HG02571 (cell line): Measurements from ENCODE around the gene NR2F1.

Experiments
- ATAC-seq: cut with Tn5 transposase; IDR thresholded peaks from one replicate; pipeline ENCODE4 v1.9.1; 2021; ENCODE audit warnings: mild to moderate bottlenecking, moderate library complexity; ENCODE audit not compliant: unreplicated experiment

The NR2F1 gene

DNA sequence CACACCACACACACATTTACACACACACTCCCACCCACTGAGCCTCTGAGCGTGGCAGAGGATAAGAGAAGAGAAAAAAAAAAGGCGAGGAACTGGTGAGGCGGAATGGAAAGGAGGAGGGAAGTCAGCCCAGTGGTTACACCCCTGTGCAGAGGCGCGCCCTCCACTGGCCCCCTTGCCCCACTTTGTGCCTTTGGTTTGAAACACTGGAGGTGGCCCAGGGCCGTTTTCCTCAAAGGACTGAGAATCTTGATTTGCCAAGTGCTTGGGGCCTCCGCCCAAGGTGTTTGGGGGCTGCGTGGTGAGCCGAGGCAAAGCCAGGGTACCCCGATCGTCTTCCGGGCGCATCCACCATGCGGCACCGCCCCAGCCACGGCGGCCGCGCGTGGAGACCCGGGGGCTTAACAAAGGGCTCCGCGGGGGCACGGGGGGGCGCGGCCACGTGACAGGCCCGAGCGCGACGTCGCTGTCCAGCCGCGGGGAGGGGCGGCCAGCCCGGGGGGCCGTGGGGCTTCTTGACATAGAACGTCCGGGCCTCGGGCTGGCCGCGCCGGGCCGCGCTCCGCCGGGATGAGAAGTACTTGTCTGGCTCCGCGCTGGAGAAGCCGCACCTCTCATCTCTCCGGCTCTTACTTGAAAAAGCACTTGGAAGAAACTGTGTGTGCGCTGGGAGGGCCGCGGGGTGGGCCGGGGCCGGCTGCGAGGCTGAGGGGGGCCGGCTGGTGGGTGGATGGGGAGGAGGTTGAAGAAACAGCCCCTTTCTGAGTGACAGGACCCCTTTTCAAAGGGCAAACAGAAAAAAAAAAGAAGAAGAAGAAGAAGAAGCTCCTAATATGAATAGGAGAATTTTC is 21.0 kb downstream of the NR2F1 start:
- no peak for ATAC-seq

DNA sequence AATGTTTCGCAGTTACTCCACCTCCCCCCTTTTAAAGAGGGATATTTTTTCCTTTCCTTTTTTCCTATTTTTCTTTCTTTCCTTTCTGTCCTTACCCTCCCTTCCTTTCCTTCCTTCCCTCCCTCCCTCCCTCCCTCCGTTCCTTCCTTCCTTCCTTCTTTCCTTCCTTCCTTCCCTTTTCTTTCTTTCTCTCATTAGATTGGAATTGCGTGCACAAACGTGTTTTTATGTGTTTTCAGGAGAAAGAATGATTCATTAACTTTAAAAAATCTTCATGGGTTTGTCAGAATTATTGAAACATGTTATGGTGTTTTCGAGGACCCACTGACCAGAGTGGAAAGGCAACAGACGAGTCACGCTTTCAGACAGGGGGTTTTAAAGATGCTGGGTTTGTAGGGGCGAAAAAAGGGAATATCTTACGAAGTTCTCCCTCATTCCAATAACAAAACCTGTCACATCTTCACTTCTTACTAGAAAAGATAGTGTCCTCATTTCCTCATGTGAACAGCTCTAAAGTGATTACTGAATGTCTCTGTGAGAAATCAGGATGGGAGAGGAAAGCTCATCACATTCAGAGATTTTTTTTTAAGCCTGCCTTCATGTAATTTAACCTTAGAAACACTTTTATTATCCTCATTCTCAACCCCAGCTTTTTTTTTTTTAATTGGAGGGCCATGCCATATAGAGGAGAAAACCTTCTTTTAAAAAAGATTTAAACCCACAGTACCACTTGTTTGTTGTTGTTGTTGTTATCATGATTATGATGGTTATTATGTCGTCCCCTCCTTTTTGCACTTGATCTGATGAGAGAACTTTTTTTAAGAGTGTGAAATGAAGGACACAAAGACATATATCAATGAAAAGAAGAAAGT is 21.9 kb downstream of the NR2F1 start:
- ATAC-seq: no peak

DNA sequence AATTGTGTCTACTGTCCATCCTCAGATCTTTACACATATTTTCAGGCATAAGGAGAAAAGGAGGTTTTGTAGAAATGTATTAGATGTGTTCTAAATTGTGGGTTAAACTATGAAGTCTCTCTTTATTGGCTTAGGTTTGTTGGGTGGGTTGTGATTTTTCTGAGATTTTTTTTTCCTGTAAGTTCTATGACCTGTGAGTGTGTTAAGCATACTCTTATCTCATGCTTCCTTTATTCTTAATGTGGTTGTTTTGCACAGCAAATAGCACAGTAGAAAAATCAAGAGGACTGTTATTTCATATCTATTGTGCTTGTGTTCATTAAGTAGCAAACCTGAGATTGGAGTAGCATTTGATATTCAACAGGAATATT is 23.3 kb downstream of the NR2F1 start:
- no peak for ATAC-seq

DNA sequence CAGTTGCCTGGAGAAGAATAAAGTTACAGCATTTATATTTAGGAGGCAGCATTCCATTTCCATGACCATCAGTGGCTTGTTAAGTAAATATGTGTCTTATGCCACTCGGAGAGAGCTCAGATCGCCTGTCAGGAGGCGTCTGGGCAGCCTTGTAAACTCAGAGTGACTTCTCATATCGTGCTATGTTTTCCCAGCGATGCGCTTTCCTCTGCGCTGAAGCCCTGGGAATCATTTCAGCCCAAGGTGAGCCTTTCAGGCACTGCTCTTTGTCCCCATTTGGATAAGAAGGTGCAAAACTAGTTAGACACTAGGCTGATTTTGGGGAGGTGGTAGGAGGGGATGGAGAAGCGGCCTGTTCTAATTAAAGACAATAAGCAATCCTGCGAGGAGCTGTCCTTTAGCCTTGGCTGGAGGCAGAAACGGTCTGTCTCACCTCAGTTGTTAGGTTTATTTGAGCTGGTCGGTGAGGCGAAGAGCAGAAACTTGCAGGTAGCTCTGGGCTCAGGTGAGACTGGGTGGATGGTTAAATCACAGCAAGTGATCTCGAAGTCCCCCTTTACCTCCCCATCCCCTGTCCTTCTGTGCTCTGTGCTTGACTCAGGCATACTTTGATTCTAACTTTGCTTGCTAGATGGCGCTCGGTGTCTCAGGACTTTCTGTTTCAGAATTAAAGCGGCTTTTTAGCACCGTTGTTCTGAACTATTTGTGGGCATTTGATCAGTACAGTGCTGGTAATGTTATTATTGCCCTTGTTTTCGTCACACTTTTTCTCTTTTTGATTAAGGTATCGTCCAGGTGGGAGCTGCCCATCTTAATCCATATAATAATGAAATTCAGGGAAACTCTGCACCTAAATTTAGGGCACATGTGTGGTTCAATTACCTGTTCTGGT is 24.6 kb downstream of the NR2F1 start:
- ATAC-seq: peak; percentile 90

DNA sequence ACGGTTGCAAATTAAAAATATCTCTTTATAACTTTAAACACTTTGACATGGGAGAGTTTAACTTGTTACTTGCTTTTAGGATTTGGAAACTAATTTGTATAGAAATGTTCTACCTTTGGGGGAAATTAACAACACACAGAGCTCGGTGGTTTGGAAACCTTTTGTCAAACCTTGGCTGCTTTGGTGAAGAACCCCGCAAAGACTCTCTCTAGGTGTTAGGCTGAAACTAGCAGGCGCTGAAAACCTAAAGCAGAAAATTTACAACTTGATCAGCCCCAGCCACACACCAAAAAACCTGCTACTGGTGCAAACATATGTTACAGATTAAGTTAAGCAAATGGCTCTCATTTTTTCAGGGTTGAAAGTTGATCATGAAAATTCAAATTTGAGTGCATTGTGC is 25.8 kb downstream of the NR2F1 start:
- no peak for ATAC-seq

DNA sequence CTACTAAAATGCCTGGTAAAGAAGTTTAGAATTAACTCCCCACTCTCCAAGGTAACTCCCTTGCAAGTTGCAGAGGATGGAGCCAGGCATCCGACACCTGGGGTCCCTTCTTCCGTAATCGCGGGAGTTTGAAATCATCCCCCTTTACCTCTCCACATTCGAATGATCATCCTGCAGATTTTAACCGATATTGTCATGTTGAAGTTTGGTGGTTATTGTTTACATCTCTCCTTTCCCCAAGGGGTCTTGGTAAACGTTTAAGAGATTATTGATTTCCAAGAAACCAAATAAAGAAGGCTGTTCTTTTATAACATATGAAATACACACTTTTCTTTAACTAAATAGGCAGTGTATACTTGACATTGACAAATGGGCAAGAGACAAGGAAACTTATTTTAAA is 26.7 kb downstream of the NR2F1 start:
- no peak for ATAC-seq

DNA sequence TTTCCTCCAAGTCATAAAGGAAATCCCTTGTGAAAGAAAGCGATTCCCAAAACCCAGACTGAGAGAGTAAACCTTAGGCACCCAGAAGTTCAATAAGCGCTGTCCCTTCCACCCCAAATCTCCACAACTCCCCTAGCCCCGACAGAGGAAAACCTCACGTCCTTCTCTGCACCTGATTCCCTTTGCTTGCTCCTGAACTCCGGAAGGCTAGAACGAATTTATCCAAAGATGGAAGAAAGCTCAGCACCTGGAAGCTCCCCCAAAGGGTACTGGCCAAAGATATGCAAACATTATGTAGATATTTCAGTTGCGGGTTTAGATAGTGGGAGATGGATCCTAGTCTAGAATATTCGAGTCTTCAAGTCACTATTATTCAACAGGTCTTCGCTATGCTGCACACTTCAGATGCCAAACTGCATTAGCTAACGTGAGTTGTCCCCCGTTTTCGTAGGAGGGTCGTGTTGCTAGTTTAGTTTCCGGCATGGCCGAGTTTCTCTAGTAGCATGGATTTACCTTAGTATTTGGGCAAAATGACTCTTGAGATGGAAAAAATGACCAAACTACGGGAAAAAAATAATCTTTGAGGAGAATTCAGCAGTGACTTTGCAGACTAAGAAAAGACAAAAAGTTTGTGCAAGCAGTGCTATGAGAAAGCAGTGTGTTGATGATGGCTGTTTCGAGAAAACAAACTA is 27.7 kb downstream of the NR2F1 start:
- no peak for ATAC-seq

DNA sequence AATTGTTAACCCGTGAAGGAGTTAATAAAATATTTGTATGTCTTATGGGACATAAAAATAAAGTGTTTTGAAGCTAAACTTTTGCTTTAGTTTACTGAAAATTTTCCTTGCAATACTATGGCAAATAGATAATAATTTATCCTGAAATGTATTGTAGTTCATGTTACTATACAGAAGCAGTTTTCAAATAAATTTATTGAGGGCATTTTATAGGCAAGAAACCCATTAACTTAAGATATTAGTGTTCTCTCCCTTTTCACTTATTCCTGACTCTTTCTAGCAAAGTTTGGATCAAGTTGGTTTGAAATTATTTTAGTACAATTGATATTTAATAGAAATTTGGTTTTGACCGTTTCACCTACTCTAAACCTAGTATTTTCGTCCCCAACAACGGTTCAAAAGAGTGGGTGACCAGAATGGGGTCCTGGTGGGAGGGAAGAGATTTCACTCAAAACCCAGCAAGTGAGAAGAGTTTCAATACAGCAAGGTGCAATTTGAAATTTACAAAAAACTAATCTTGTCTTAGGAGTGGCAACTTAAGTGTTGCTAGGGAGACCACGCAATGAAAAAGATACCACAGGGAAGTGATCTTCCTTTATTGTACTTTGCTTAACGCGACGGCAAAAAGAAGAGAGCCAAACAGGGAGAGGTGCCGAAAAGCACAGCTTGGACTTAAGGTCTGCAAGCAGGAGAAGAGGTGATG is 28.4 kb downstream of the NR2F1 start:
- no peak for ATAC-seq

DNA sequence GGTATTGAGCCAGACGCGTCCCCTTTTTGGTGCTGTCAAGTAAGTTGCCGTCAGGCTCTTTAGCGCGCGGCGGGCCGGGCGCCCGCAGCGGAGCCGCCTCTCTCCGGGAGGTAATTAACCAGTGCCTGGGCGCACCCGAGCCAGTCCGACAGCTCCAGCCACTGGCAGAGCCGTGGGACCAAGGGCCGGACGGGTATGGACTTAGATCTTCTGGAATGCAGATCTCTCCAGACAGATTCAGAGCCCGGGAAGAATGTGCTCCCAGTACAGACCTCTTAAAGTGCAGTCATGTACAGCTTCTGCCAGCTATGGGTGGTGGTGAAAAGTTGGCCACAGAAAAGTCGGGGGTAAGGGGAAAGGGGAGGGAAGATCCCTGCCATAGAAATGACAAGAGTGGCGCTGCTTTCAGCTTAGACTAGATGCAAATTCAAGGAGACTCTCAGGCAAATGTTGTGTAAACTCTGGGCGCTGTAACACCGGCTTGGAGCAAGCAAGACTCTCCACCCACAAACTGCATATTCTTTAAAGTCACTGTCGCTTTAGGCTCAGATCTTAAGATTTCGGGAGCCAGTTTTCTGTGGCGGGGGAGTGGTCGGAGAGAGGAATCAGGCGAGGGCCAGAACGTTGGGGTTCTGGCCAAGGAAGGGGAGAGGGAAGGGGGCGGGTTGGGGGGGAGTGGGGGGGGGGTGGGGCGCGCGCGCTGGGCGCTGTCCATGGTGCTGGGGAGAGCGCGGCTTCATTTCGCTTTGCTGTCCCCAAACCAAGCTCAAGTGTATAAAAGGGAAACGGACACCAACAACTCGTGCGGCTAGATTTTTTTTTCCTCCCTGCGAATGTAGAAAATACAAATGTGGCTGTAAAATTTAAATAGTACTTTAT is 29.2 kb downstream of the NR2F1 start:
- no peak for ATAC-seq

DNA sequence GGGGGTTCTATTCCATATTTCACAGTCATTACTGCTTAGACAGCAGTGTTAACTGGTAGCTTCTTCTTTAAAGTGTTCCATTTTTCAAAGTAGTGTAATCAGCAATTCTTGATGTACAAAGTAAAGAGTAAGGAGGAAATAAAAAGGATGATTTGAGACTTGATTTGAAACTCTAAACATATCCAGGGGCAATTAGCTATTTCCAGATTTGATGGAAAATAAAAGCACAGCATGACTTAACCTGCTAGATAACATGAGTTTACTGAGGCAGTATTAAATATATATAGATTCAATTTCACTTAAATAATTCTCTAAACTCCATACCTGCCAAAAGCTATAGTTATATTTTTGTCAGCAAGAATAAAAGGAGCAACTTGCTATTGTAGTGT is 29.8 kb downstream of the NR2F1 start:
- no peak for ATAC-seq

DNA sequence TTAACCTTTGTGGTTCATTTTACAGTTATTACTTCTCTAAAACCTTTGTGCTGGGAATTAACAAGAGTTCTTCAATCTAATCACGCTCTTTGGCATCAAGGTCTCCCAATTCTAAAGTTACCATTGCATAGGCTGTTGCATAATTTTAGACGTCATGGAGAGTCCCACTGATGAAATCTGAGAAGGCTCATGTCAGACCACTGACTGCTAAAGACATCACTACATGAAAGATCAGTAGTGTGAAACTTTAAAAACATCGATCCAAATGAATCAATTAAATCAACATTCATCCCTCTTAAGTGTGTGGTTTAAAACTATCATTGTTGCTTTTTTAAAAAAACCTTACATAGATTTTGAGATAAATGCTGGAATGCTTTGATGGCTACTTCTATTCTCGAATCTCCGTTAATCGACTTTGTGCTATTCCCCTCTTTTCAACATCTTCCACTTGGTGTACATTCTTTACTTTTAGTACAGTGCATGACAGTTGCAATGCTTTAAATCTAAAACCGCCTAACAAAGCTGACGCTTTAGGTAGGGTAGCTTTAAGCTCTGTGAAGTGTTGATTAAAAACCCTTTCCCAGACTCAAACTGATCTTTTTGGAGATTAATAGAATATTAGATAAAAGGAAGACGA is 33.6 kb downstream of the NR2F1 start:
- ATAC-seq: no peak

DNA sequence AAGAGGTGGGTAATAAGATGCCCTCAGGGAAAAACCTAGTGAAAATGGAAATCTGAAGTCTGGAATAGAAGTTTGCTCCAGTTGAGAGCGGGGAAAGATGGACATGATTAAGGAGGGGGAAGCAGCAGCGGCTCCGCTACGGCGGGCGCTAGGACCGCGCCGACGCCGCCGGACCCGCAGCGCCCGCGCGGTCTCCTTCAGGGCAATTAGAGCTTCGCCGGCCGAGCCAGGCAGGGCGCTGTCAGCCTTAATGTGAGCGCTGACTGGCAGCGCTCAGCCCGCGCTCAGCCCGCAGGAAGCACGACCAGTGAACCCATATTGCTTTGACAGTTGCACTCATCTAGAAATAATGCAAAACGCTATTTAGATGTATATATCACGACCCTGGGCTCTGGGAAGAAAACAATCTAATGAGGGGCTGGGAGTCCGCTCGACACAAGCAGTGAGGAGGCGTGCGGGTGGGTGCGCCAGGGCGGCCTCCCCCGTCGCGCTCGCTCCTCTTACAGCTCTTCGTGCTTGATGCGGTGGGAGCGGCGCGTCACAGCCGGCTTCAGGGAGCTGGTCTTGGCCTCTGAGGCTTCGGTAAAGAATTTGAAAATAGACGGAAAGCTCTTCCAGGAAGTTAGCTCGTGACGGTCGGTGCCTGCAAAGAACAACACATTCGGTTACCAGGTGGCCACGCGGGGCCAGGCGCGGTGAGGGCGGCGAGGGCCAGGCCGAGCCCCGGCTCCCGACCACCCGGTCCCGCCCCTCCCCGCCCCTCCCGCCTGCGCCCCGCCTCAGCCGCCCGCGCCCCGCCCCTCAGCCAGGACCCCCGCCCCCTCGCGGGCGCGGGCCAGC is 37.7 kb downstream of the NR2F1 start:
- peak; percentile 98 for ATAC-seq

DNA sequence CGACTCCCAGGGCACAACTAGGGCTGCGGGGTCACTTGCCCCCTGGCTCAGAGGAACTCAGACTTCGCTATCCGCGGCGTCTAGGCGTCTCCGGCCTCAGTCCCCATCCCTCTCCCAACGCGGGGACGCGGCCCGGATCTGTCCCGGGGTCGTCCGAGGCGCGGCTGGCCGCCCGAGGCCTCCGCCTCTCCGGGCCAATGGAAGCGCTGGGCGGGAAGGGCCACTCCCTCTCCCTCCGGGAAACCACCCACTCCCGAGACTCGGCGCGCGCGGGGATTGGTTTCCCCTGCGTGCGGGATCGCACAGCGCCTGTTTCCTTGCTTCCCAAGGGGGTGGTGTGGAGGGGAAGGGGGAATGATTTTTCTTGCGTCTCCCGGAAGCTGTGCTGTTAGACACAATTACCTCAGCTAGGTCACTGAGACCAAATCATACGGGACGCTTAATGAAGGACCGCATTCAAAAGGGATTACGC is 38.3 kb downstream of the NR2F1 start:
- ATAC-seq: peak; percentile 16

DNA sequence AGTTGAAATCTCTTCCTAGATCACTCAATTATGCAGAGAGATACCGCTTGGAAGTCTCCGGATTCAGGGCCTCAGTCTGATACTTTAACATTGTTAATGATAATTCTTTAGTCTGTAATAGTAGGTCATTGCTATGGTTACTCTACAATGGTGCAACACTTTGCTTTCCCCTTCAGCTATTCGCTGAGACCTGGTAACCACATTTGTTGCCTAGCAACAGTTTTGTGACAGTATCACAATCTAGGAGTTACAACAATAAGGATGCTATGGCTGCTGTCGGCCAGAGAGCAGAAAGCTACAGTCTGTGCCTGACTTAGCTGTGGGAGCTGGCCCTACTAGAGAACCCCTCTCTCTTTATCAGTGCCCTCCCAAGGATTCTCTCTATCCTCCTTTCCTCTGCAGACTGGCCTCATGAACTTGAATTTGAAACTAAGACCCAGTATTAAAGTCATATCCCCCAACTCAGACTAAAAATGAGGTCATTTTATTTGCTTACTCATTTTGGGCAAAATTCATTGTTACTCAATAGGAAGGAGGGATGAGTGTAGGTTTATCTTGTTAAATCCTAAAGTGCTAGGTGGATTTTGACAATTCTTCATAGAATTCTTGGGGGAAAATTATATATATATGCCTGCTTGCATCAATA is 39.3 kb downstream of the NR2F1 start:
- no peak for ATAC-seq

DNA sequence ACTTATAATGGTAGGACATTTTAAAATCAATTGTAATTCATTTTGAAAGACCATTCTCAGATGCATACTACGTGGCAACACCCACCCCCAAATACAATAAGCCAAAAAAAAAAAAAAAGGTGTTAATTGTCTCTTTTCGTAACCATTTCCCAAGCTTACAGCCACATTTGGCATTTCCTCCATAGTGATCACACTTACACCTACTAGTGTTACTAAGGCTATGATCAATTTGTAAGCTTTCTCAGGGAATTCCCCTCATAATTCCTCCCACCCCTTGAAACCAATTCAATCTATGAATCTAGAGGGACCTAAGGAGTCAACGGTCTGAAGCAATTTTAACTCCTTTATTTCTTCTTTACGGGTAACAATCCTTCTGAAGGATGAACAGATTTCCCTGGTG is 40.1 kb downstream of the NR2F1 start:
- ATAC-seq: no peak

DNA sequence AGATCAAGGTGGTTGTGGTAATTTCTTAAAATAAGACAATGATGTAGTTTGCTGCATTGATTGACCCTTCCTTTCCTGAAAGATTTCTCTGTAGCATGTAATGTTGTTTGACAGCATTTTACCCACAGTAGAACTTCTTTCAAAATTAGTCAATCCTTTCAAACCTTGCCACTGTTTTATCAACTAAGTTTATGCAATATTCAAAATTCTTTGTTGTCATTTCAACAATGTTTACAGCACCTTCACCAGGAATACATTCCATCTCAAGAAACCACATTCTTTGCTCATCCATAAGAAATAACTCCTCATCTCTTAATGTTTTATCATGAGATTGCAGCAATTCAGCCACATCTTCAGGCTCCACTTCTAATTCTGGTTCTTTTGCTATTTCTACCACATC is 43.8 kb downstream of the NR2F1 start:
- no peak for ATAC-seq

DNA sequence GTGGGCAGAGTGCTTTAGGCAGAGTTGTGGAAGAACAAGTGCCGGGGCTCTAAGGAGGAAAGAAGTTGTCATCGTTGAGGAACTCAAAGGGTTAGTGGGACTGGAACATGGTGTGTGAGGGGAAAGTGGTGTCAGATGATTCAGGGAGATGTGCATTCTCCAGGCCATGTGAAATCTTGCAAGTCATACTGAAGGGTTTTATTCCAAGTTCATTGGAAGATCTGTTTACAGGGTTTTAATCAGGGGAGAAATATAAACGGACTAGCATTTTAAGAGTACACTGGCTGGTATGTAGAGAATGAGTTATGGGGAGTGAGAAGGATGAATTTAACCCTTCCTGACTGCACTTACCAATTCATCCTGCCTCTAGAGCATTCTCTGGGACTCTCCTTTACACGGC is 49.3 kb downstream of the NR2F1 start:
- ATAC-seq: no peak
